ENCODE measurements around the gene NUTM2B. TPM values are rescaled to one million over a fixed set of nuclear protein-coding genes. Genes with fewer than 3 reads are reported as not detected.
"Not testable (repeated sequence)": the region's sequence is repeated elsewhere in the genome, so short reads cannot be mapped to it uniquely, and the experiment has no call there.

The NUTM2B gene
- polyA plus RNA-seq, 1 experiment, result 0.43 TPM

DNA sequence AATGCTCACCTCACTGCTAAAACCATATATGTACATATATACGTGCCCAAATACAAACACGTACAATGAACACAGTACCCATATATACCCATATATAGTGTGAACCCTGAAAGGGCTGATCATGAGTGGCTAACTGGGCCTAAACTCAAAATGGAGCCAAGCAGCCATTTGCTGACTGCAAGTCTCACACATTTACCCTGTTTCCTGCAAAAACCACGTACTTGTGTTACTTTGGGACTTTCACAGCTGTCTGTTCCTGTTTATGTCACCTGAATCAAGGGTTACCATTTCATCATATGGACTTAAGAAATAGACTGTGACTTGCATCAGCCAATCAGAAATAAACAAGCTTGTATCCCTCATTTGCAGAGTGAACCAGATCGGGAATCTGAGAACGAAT lies 5.9 kb upstream of the NUTM2B start:
- H3K36me3 ChIP-seq (ENCODE audit: control insufficient read depth, insufficient read depth, low read length); DNase-seq (ENCODE audit: low read depth); H3K4me3 ChIP-seq (ENCODE audit: low read depth, low read length); CTCF ChIA-PET; POLR2A ChIA-PET; H3K27me3 ChIP-seq (ENCODE audit: control insufficient read depth, insufficient read depth, low read length): not testable (repeated sequence)

DNA sequence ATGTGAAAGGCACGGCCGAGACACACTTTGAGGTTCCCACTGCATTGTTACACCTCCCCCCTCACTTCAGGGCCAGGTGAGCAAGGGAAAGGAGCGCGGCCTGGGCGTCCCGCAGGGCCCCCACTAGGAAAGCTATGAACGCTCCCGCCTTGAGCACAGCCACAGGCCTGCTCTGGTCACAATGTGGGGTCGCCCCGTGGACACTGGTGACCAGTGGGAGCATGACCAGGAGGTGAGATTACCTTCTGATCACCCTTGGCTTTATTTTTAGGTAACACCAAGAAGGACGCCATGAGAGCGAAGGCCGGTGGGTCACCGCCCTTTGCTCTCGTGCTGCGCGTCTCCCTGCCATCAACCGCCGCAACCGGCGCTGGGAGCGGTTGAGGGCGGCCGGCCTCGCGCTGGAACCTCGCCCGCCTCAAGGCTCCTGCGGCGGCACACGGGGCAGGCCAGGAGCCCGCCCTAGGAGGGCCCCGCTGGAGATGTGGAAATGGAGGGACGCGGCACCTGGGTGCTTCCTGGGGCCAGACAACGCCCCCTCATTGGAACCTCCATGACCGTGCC lies 2.6 kb upstream of the NUTM2B start:
- CTCF ChIA-PET; DNase-seq (ENCODE audit: low read depth); POLR2A ChIA-PET: not testable (repeated sequence)

DNA sequence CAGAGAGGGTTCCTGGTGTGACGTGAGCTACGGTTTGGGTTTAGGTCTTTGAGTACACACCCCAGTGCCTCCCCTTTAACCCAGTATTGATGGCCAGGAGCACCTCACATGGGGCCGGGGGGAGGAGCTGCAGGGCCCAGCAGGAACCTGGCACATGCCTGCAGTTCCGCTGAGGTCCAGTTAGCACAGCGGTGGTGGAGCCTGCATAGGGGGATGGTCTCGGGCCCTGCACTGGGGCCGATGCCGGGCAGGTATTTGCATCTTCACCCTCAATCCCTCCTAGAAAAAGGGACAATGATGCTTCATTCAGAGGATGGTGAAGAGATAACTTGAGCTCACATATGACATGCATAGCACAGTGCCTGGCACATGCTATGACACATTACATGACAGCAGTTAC lies 4.0 kb downstream of the NUTM2B start:
- POLR2A ChIA-PET; H3K36me3 ChIP-seq (ENCODE audit: control insufficient read depth, insufficient read depth, low read length): not testable (repeated sequence)

More for the DNA sequence above, 2.6 kb upstream of the NUTM2B start:
- not testable (repeated sequence) for H3K4me3 ChIP-seq (ENCODE audit: low read depth, low read length); H3K27me3 ChIP-seq (ENCODE audit: control insufficient read depth, insufficient read depth, low read length); H3K36me3 ChIP-seq (ENCODE audit: control insufficient read depth, insufficient read depth, low read length)

DNA sequence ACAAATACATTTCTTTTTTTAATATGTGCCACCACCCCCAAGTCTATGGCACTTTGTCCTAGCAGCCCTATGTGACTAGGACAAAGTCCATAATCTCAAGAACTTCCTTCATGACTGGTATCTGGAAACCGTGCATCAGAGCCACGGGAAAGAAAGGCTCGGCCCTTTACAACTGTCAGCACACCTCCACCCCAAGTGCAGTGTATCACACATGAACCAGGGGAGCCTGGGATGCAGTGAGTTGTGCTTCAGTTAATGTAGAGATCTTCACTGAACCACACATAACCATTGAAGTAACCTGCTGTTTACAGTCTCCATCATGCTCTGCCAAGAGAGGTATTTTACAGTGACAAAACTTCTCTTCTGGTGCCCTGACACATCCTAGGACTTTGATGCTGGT lies 11.9 kb downstream of the NUTM2B start:
- H3K36me3 ChIP-seq (ENCODE audit: control insufficient read depth, insufficient read depth, low read length); CTCF ChIA-PET; H3K4me3 ChIP-seq (ENCODE audit: low read depth, low read length); POLR2A ChIA-PET; DNase-seq (ENCODE audit: low read depth); H3K27me3 ChIP-seq (ENCODE audit: control insufficient read depth, insufficient read depth, low read length): not testable (repeated sequence)

More for the DNA sequence above, 4.0 kb downstream of the NUTM2B start:
- H3K27me3 ChIP-seq (ENCODE audit: control insufficient read depth, insufficient read depth, low read length); DNase-seq (ENCODE audit: low read depth); H3K4me3 ChIP-seq (ENCODE audit: low read depth, low read length); CTCF ChIA-PET: not testable (repeated sequence)

DNA sequence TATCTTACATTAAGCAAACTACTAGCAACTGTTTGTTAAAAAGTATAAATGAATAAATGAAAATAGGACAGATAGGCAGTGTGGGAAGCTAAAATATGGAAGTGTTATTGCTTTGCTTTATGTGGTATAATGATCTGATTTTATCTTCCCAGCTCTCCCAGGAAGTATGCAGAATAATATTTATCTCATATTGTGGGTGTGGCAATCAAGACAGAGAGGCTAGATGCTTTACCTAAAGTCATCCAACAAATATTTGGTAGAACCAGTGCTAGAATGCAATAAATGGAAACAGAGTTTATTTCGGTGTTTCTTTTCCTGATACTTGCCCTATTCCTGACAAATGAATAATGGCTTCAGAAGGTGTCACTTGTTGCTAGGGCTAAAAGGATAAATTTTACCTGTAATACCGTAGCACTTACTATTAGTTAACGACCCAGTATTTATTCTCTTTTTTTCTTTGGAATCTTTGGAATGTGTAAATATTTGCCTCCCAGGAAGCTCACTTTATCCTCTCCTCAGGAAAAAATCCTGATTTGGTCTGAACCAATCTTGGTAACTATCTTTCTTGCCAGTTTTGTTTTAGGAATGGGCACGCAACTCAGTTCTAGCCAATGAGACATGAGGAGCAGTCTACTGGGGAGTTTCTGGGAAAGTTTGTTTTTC lies 14.0 kb downstream of the NUTM2B start:
- DNase-seq (ENCODE audit: low read depth); H3K36me3 ChIP-seq (ENCODE audit: control insufficient read depth, insufficient read depth, low read length); CTCF ChIA-PET; POLR2A ChIA-PET; H3K27me3 ChIP-seq (ENCODE audit: control insufficient read depth, insufficient read depth, low read length); H3K4me3 ChIP-seq (ENCODE audit: low read depth, low read length): not testable (repeated sequence)

DNA sequence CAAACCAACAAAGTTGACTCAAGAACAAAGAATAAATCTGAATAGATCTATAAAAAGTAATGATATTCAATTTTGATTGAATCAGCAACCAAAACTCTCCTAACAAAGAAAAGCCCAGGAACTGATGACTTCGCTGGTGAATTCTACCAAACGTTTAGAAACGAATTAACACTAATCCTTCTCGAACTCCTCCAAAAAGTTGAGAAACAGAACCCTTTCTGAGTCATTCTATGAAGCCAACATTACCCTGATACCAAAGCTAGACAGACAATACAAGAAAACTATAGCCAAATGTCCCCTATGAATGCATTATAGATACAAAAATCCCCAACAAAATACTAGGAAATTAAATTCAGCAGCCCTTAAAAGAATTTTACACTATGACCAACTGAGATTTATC lies 17.0 kb downstream of the NUTM2B start:
- DNase-seq (ENCODE audit: low read depth); CTCF ChIA-PET; POLR2A ChIA-PET; H3K36me3 ChIP-seq (ENCODE audit: control insufficient read depth, insufficient read depth, low read length); H3K27me3 ChIP-seq (ENCODE audit: control insufficient read depth, insufficient read depth, low read length); H3K4me3 ChIP-seq (ENCODE audit: low read depth, low read length): not testable (repeated sequence)

DNA sequence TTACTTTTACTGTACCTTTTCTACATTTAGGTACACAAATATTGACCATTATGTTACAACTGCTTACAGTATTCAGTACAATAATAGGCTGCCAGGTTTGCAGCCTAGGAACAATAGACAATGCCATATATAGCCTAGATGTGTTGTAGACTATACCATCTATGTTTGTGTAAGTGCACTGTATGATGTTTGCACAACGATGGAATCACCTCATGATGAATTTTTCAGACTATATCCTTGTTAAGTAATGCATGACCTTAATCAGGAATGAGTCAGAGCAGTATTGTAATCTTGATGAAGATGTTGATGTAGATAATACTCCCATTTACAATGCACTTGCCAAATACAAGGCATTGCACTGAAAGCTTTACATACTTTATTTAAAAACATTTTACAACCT lies 23.6 kb downstream of the NUTM2B start:
- H3K36me3 ChIP-seq (ENCODE audit: control insufficient read depth, insufficient read depth, low read length); CTCF ChIA-PET; POLR2A ChIA-PET; H3K27me3 ChIP-seq (ENCODE audit: control insufficient read depth, insufficient read depth, low read length); DNase-seq (ENCODE audit: low read depth); H3K4me3 ChIP-seq (ENCODE audit: low read depth, low read length): not testable (repeated sequence)

DNA sequence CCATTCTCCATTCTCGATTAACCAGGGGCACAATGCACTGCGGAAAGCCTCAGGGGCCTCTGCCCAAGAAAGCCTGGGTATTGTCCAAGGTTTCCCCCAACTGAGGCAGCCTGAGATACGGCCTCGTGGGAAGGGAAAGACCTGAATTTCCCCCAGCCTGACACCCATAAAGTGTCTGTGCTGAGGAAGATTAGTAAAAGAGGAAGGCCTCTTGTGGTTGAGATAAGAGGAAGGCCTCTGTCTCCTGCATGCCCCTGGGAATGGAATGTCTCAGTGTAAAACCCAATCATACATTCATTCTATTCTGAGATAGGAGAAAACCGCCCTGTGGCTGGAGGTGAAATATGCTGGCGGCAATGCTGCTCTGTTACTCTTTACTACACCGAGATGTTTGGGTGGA lies 41.8 kb downstream of the NUTM2B start:
- CTCF ChIA-PET; POLR2A ChIA-PET; H3K36me3 ChIP-seq (ENCODE audit: control insufficient read depth, insufficient read depth, low read length); DNase-seq (ENCODE audit: low read depth); H3K27me3 ChIP-seq (ENCODE audit: control insufficient read depth, insufficient read depth, low read length); H3K4me3 ChIP-seq (ENCODE audit: low read depth, low read length): not testable (repeated sequence)

DNA sequence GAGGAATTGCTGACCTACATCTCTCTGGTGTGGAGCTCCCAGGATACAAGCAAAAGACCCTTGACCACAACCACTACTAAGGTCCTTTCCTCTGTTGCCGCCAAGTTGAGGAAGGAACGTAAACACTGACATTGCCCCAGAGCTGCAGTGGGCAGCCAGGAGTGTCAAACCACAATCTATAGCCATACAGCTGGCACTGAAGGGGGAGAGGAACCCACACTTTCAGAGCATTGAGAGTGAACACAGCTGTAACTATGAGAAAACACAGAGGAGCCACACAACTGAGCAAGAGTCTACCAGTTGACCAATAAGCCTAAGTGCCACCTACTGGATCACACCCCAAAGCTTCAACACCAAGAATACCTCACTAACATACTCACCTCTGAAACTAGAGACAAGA lies 45.5 kb downstream of the NUTM2B start:
- H3K36me3 ChIP-seq (ENCODE audit: control insufficient read depth, insufficient read depth, low read length); DNase-seq (ENCODE audit: low read depth); POLR2A ChIA-PET; CTCF ChIA-PET; H3K4me3 ChIP-seq (ENCODE audit: low read depth, low read length); H3K27me3 ChIP-seq (ENCODE audit: control insufficient read depth, insufficient read depth, low read length): not testable (repeated sequence)

DNA sequence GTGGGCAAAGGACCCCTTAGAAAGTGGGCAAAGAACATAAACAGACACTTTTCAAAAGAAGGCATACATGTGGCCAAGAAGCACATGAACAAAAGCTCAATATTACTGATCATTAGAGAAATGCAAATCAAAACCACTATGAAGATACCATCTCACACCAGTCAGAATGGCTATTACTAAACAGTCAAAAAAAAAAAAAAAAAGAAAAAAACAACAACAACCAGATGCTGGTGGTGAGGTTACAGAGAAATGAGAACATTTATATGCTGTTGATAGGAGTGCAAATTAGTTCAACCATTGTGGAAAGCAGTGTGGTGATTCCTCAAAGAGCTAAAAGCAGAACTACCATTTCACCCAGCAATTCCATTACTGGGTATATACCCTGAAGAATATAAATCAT lies 50.6 kb downstream of the NUTM2B start:
- CTCF ChIA-PET; H3K27me3 ChIP-seq (ENCODE audit: control insufficient read depth, insufficient read depth, low read length); POLR2A ChIA-PET; H3K36me3 ChIP-seq (ENCODE audit: control insufficient read depth, insufficient read depth, low read length); H3K4me3 ChIP-seq (ENCODE audit: low read depth, low read length); DNase-seq (ENCODE audit: low read depth): not testable (repeated sequence)

DNA sequence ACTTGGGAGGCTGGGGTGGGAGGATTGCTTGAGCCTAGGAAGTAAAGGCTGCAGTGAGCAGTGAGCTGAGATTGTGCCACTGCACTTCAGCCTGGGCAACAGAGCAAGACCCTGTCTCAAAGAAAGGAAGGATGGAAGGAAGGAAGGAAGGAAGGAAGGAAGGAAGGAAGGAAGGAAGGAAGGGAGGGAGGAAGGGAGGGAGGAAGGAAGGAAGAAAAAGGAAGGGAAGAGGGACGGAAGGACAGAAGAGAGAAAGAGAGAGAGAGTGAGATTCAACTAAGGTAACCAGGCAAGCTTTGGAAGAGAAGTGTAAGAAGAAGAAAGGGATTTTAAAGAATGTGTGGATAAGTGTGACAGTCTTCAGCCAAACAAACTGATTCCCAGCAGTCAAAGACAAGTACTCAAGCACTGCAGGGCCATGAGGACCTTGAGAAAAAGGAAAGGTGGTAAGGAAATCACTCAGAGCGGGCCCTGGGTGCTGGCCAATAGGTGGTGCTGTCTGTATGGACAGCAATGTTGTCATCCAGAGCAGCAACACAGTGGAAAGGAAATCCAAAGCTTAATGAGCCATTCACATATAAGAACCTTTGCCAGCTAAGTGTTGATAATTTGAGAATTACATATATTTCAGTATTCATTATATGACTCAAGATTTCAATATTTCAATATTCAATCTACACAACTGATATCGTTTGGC lies 55.4 kb downstream of the NUTM2B start:
- POLR2A ChIA-PET; H3K27me3 ChIP-seq (ENCODE audit: control insufficient read depth, insufficient read depth, low read length); CTCF ChIA-PET; DNase-seq (ENCODE audit: low read depth); H3K36me3 ChIP-seq (ENCODE audit: control insufficient read depth, insufficient read depth, low read length); H3K4me3 ChIP-seq (ENCODE audit: low read depth, low read length): not testable (repeated sequence)
